Heart left ventricle (tissue), 13 donors: ENCODE data around the gene REEP1.

ENCODE experiments used
- POLR2A ChIP-seq, 2 donors: fragments of 450-650 bp; IDR thresholded peaks; one replicate each; pipeline ENCODE4 v1.6.1; 2017; ENCODE audit warnings: antibody characterized with exemption in 2 of 2, mild to moderate bottlenecking in 2 of 2, moderate library complexity in 2 of 2
- TF ChIP-seq, protein P1 (sequence below), 12 donors: fragments of 200-600 bp; sonication (generic) in 4 of 12; IDR thresholded peaks; one replicate each; pipeline versions ENCODE4 v1.5.0 to v1.8.0; 2018 to 2022; ENCODE audit warnings: antibody characterized with exemption in 12 of 12, mild to moderate bottlenecking in 5 of 12
- donor health status: ischemic (EF 13 %, LVEDD 7.1; RV severe dilation, severe dysfunction).
- donor health status: DM: no; HTN: yes; CAD: no.
- donor health status: DM: no; HTN: no; CAD: no.
- donor health status: ischemic (EF 25% LVEDD 6.9; RV normal size, moderate dysfunction).
- donor health status: ischemic (EF 25% LVEDD 5.7; RV mildly dilated, moderate dysfunction).
- donor health status: ischemic (EF 35%, LVEDD 5.7; RV mildly dilated, moderate dysfunction).
- donor health status: nonischemic (EF 11% LVEDD 7.7; RV severe dilation, severe dysfunction).
- donor health status: DM: yes; HTN: yes; CAD: no.
- donor health status: PGD.
- donor health status: ischemic (EF 29% LVEDD 5.4; RV normal size, mild dysfunction).
- donor health status: nonischemic (EF 23%, LVEDD 6.1; RV moderate dilation, normal function).

DNA sequence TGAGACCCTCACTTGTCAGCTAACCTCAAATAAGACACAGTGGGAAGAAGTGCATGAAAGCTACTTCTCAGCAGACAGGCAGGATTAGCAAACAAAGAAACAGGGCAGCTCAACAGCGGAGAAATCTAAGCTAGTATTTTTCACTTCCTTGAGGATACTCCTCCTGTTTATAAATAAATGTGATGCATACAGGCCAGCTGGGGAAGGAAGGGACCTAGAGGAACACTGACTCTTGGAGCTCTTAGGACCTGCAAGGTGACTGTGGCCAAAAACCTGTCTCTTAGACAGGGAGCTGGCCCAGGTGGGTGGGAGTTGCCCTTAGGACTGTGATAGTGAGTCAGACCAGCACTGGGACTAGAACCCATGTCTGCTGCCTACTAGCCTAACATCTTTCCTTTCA lies 4.8 kb downstream of the REEP1 start:
- TF ChIP-seq, protein P1, sequence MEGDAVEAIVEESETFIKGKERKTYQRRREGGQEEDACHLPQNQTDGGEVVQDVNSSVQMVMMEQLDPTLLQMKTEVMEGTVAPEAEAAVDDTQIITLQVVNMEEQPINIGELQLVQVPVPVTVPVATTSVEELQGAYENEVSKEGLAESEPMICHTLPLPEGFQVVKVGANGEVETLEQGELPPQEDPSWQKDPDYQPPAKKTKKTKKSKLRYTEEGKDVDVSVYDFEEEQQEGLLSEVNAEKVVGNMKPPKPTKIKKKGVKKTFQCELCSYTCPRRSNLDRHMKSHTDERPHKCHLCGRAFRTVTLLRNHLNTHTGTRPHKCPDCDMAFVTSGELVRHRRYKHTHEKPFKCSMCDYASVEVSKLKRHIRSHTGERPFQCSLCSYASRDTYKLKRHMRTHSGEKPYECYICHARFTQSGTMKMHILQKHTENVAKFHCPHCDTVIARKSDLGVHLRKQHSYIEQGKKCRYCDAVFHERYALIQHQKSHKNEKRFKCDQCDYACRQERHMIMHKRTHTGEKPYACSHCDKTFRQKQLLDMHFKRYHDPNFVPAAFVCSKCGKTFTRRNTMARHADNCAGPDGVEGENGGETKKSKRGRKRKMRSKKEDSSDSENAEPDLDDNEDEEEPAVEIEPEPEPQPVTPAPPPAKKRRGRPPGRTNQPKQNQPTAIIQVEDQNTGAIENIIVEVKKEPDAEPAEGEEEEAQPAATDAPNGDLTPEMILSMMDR (IDR thresholded peaks at IDR 0.05): no peak
- TF ChIP-seq POLR2A (IDR thresholded peaks at IDR 0.05): no peak
